K562 (cell line): Measurements from ENCODE around the gene UTP20. TPM values are rescaled to one million over a fixed set of nuclear protein-coding genes. Genes with fewer than 3 reads are reported as not detected.

ENCODE experiments used
- ATAC-seq: fragments of 200-7000 bp; cut with Tn5 transposase; 3 replicates; pipeline ENCODE4 v1.9.1; 2020; ENCODE audit warnings: moderate library complexity
- BruUV-seq: library from RNA; stranded (reverse); fragments of 400-500 nt; replicated peaks from 2 replicates; lab custom pipeline; 2021; lab: Mats Ljungman, UMichigan
- CTCF ChIA-PET: fragments of 300-600 bp; formaldehyde crosslinking; extraction: SDS; loops from one replicate; lab custom pipeline; 2021; ENCODE audit warnings: low intra/inter-chr PET ratio; lab: Yijun Ruan, JAX
- POLR2A ChIA-PET: fragments of 300-600, 350-650 bp; sonication (Branson Sonifier 250); formaldehyde crosslinking; extraction: SDS; loops from one replicate; lab custom pipeline; 2021; ENCODE audit warnings: antibody characterized with exemption, inconsistent platforms; lab: Yijun Ruan, JAX
- DNase-seq, 4 experiments: peaks; one replicate each; pipeline versions ENCODE4 v3.0.0 to v3.0.0-alpha.2; 2011 to 2018; ENCODE audit warnings: low spot score in 3 of 4, mixed read lengths in 3 of 4; ENCODE audit errors: extremely low read depth in 1 of 4
- FAIRE-seq: peaks from 2 replicates; lab custom pipeline; 2011; peaks lifted over from hg19 to GRCh38; lab: Jason Lieb, UNC
- H2AFZ ChIP-seq: 2 replicates; pipeline ENCODE4 v1.6.0; 2011; ENCODE audit warnings: low read depth, low read length, control low read depth, inconsistent platforms
- H3K27ac ChIP-seq: fragments of 200-600 bp; 3 replicates; pipeline ENCODE4 v1.8.0; 2011; ENCODE audit warnings: low read depth, mild to moderate bottlenecking, control low read depth, inconsistent platforms, low read length, moderate library complexity, mixed read lengths; ENCODE audit errors: extremely low read depth
- H3K27me3 ChIP-seq, 2 experiments: fragments of 300-600 bp in 1 of 2; 2 replicates in 1 of 2; 3 replicates in 1 of 2; pipeline versions ENCODE4 v1.6.0 to v1.8.0; 2011; ENCODE audit warnings: inconsistent platforms in 2 of 2, low read length in 2 of 2, mild to moderate bottlenecking in 1 of 2, mixed read lengths in 1 of 2, moderate library complexity in 1 of 2; ENCODE audit not compliant: control insufficient read depth in 2 of 2, insufficient read depth in 2 of 2
- H3K36me3 ChIP-seq: fragments of 300-600 bp; 3 replicates; pipeline ENCODE4 v1.8.0; 2011; ENCODE audit warnings: mild to moderate bottlenecking, low read length, inconsistent platforms; ENCODE audit not compliant: control insufficient read depth, insufficient read depth
- H3K4me1 ChIP-seq, 2 experiments: fragments of 200-600 bp in 1 of 2; replicated peaks in 1 of 2; 2 replicates in 1 of 2; 3 replicates in 1 of 2; pipeline versions ENCODE4 v1.5.1 to v1.8.0; 2011; ENCODE audit warnings: inconsistent platforms in 2 of 2, low read length in 2 of 2, mild to moderate bottlenecking in 1 of 2, mixed read lengths in 1 of 2, moderate library complexity in 1 of 2; ENCODE audit not compliant: control insufficient read depth in 2 of 2, insufficient read depth in 2 of 2
- H3K4me2 ChIP-seq: 2 replicates; pipeline ENCODE4 v1.6.1; 2011; ENCODE audit warnings: low read length, control low read depth, inconsistent platforms, mixed read lengths; ENCODE audit not compliant: insufficient read depth
- H3K4me3 ChIP-seq: fragments of 200-600 bp; sonication (generic), shearing (Covaris generic); 2 replicates; pipeline ENCODE4 v1.5.1; 2016; ENCODE audit warnings: control low read depth, inconsistent platforms
- H3K79me2 ChIP-seq: fragments of 200-600 bp; 3 replicates; pipeline ENCODE4 v1.8.0; 2011; ENCODE audit warnings: low read length, inconsistent platforms; ENCODE audit not compliant: control insufficient read depth, insufficient read depth
- H3K9ac ChIP-seq, 2 experiments: 2 replicates each; pipeline versions ENCODE4 v1.6.0 to v1.6.1; 2011; ENCODE audit warnings: low read depth in 2 of 2, low read length in 2 of 2, control low read depth in 1 of 2, inconsistent platforms in 1 of 2, mild to moderate bottlenecking in 1 of 2, mixed read lengths in 1 of 2; ENCODE audit not compliant: insufficient read depth in 1 of 2
- H3K9me1 ChIP-seq: one replicate; pipeline ENCODE4 v1.6.0; 2011; ENCODE audit warnings: inconsistent platforms, mild to moderate bottlenecking, low read length, moderate library complexity; ENCODE audit not compliant: control insufficient read depth, insufficient read depth
- H3K9me3 ChIP-seq: replicated peaks from 2 replicates; pipeline ENCODE4 v1.5.1; 2011; ENCODE audit warnings: low read depth, low read length, inconsistent platforms; ENCODE audit not compliant: control insufficient read depth, insufficient read depth
- H4K20me1 ChIP-seq: replicated peaks from 2 replicates; pipeline ENCODE4 v1.6.1; 2011; ENCODE audit warnings: low read length, inconsistent platforms, mixed read lengths; ENCODE audit not compliant: control insufficient read depth, insufficient read depth
- BDP1 ChIP-seq: IDR thresholded peaks from 3 replicates; pipeline ENCODE4 v1.6.1; 2011; ENCODE audit not compliant: insufficient read length, insufficient read depth
- CBX2 ChIP-seq: fragments of 200-600 bp; sonication (generic); IDR thresholded peaks from one replicate; pipeline ENCODE4 v1.6.1; 2012; ENCODE audit warnings: mild to moderate bottlenecking, low read length, inconsistent platforms; ENCODE audit not compliant: insufficient read depth, poor library complexity, severe bottlenecking
- ELK1 ChIP-seq: sonication (generic); formaldehyde crosslinking; IDR thresholded peaks from 2 replicates; pipeline ENCODE4 v1.8.1; 2022; ENCODE audit warnings: missing genetic modification reagents
- MAFG ChIP-seq: fragments of 450-650 bp; conservative IDR thresholded peaks from 2 replicates; pipeline ENCODE4 v1.6.1; 2016; ENCODE audit warnings: missing genetic modification characterization, missing compliant biosample characterization
- RFX5 ChIP-seq: IDR thresholded peaks from 2 replicates; pipeline ENCODE4 v1.6.1; 2011; ENCODE audit warnings: low read depth, mild to moderate bottlenecking, improper control_type of control experiment, low read length
- ZC3H11A ChIP-seq: IDR thresholded peaks from 2 replicates; pipeline ENCODE4 v1.6.1; 2012; ENCODE audit warnings: low read depth, low read length, improper control_type of control experiment
- ZKSCAN8 ChIP-seq: fragments of 200-800 bp; sonication (Bioruptor generic); IDR thresholded peaks from 2 replicates; pipeline ENCODE4 v1.6.1; 2016; ENCODE audit warnings: missing genetic modification characterization, missing compliant biosample characterization
- ZNF316 ChIP-seq: fragments of 450-650 bp; IDR thresholded peaks from 2 replicates; pipeline ENCODE4 v1.6.1; 2016
- WGBS: fragments of 100-300 bp; shearing (Covaris generic); methylation state at CpG from one replicate; pipeline ENCODE4 v1.1.6; 2016; ENCODE audit warnings: low coverage, mixed read lengths; ENCODE audit not compliant: insufficient coverage; ENCODE audit errors: missing lambda C conversion rate; 5-methylcytosine and 5-hydroxymethylcytosine counted together
- in situ Hi-C: fragments of 300-500 bp; cut with MboI; formaldehyde crosslinking; loops from 4 replicates; pipeline ENCODE4 v1.15.0; 2018; ENCODE audit warnings: inconsistent platforms, mixed read lengths
- intact Hi-C: fragments of 100-400 bp; cut with micrococcal nuclease; formaldehyde crosslinking; loops from 2 replicates; pipeline ENCODE4 v1.14.2; 2022
- polyA plus RNA-seq, 8 experiments: library from polyadenylated mRNA; depleted of rRNA in 4 of 8; stranded (reverse) in 5 of 8; unstranded in 3 of 8; fragments of >200 nt; fragmentation: Nextera tagmentation in 2 of 8; fragmentation: Illumina TruSeq in 1 of 8; extraction: Ambion mirVana in 2 of 8; extraction: Trizol in 1 of 8; gene quantifications; 2 replicates each; pipeline versions ENCODE4 v1.2.1 to v1.2.3, GENCODE V29; 2011 to 2014; ENCODE audit warnings: inconsistent platforms in 1 of 8, missing spikeins in 1 of 8
- total RNA-seq, 7 experiments: library from RNA; depleted of rRNA in 6 of 7; stranded (reverse); fragments of >200 nt in 6 of 7; fragmentation: Illumina TruSeq in 2 of 7; extraction: Trizol in 2 of 7; gene quantifications; 2 replicates each; pipeline versions ENCODE4 v1.2.1 to v1.2.3, GENCODE V29; 2011 to 2021; ENCODE audit warnings: low replicate concordance in 1 of 7

The UTP20 gene
- total and polyA plus RNA-seq, 9 of the 15 experiments (the other 6 are each of a cell fraction or from before 2014, with no cell fraction given) = 4.3 to 41.3 (median 20.7) TPM

- Histone ChIP-seq H3K27me3 (no peaks in the 10 kb centered on the region), H3K36me3 (peaks cover 67% of the 10 kb centered on the region), H3K79me2 (no peaks in the 10 kb centered on the region), H3K9me3 (no peaks in the 10 kb centered on the region), H3K4me1 (no peaks in the 10 kb centered on the region), H2AFZ (no peak overlapping the region), H3K4me2 (no peak overlapping the region), H3K27ac (no peak overlapping the region), H3K9me1 (no peaks in the 10 kb centered on the region), H3K4me3 (no peak overlapping the region), H4K20me1 (no peaks in the 10 kb centered on the region), H3K9ac (no peak overlapping the region)
- WGBS = 91% methylated on average over 3 of the region's 3 CpGs
- no TSS peak for BruUV-seq
- intact Hi-C loops (loop anchor here (5.0 to 10.0 kb wide), 3 partner anchors 154 to 502 kb away; no protein-coding TSS in a partner anchor), in situ Hi-C loops (no loop called here)
- ATAC-seq (no peak), FAIRE-seq (no peak), DNase-seq (no peak)
- CTCF ChIA-PET = no interaction called here
- TF ChIP-seq MAFG (tag) = peak; percentile 50; the same call in 1 of the 2 replicates
- no peak for TF ChIP-seq RFX5
- no peak for TF ChIP-seq ZKSCAN8 (CRISPR knock-in tag)
- no peak for TF ChIP-seq BDP1
- TF ChIP-seq ELK1 (CRISPR knock-in tag) = no peak
- no peak for TF ChIP-seq CBX2
- TF ChIP-seq ZNF316 = peak; percentile 74
- no peak for TF ChIP-seq ZC3H11A
- POLR2A ChIA-PET = no interaction called here
These were observed 49.0 kb downstream of the UTP20 start for GRCh38 chr12:101328917-101329316.
